ENCODE results near the gene PCLAF.
"Not testable (repeated sequence)": the region's sequence is repeated elsewhere in the genome, so short reads cannot be mapped to it uniquely, and the experiment has no call there.

Gene PCLAF

GRCh38 chr15:64369078-64369607 is 12.1 kb downstream of the PCLAF start:
- no peak for DNase-seq (ENCODE audit: low read depth in 2 of 2)

- DNase-seq (ENCODE audit: low read depth in 2 of 2) = no peak
Observed at GRCh38 chr15:64361259-64361658, 20.0 kb downstream of the PCLAF start.

- no peak for DNase-seq (ENCODE audit: low read depth in 2 of 2)
Observed at GRCh38 chr15:64356710-64357040, 24.6 kb downstream of the PCLAF start.

- peak; percentile 87 to 89 for DNase-seq (ENCODE audit: low read depth in 2 of 2)
Observed at GRCh38 chr15:64355944-64356709, 25.1 kb downstream of the PCLAF start, which contains the start of gene CSNK1G1. CSNK1G1 (minus strand) TSS chr15:64356173; CDS start chr15:64300499, 55,674 bp downstream.

- peak; percentile 17 to 24 for DNase-seq (ENCODE audit: low read depth in 2 of 2)
Observed at GRCh38 chr15:64355348-64355943, 25.8 kb downstream of the PCLAF start.

GRCh38 chr15:64354688-64355344 is 26.4 kb downstream of the PCLAF start:
- no peak for DNase-seq (ENCODE audit: low read depth in 2 of 2)

GRCh38 chr15:64351265-64351664 is 30.0 kb downstream of the PCLAF start:
- no peak for DNase-seq (ENCODE audit: low read depth in 2 of 2)

- no peak for DNase-seq (ENCODE audit: low read depth in 2 of 2)
Observed at GRCh38 chr15:64349375-64349774, 31.9 kb downstream of the PCLAF start.

- no peak for DNase-seq (ENCODE audit: low read depth in 2 of 2)
Observed at GRCh38 chr15:64348455-64348854, 32.8 kb downstream of the PCLAF start.

GRCh38 chr15:64346242-64346641 is 35.0 kb downstream of the PCLAF start:
- DNase-seq (ENCODE audit: low read depth in 2 of 2) = not testable (repeated sequence)

- no peak for DNase-seq (ENCODE audit: low read depth in 2 of 2)
Observed at GRCh38 chr15:64344651-64345294, 36.5 kb downstream of the PCLAF start.

GRCh38 chr15:64343841-64344240 is 37.4 kb downstream of the PCLAF start:
- no peak for DNase-seq (ENCODE audit: low read depth in 2 of 2)

- DNase-seq (ENCODE audit: low read depth in 2 of 2) = no peak
Observed at GRCh38 chr15:64343222-64343621, 38.0 kb downstream of the PCLAF start.

- no peak for DNase-seq (ENCODE audit: low read depth in 2 of 2)
Observed at GRCh38 chr15:64341961-64342360, 39.3 kb downstream of the PCLAF start.

GRCh38 chr15:64340355-64340754 is 40.9 kb downstream of the PCLAF start:
- DNase-seq (ENCODE audit: low read depth in 2 of 2) = no peak

- no peak for DNase-seq (ENCODE audit: low read depth in 2 of 2)
Observed at GRCh38 chr15:64337761-64338160, 43.5 kb downstream of the PCLAF start.

GRCh38 chr15:64333986-64334929 is 47.0 kb downstream of the PCLAF start:
- peak in 1 of 2 donors; percentile 12 for DNase-seq (ENCODE audit: low read depth in 2 of 2)

- no peak for DNase-seq (ENCODE audit: low read depth in 2 of 2)
Observed at GRCh38 chr15:64333516-64333915, 47.7 kb downstream of the PCLAF start.

GRCh38 chr15:64331668-64332067 is 49.6 kb downstream of the PCLAF start:
- not testable (repeated sequence) for DNase-seq (ENCODE audit: low read depth in 2 of 2)

- not testable (repeated sequence) for DNase-seq (ENCODE audit: low read depth in 2 of 2)
Observed at GRCh38 chr15:64326975-64327374, 54.3 kb downstream of the PCLAF start.

- not testable (repeated sequence) for DNase-seq (ENCODE audit: low read depth in 2 of 2)
Observed at GRCh38 chr15:64326458-64326857, 54.8 kb downstream of the PCLAF start.

Data from stimulated activated CD8-positive, alpha-beta memory T cell treated with anti-CD3 and anti-CD28 coated beads, Interleukin-2, amount 100 ng/mL, for 48 hours (primary cell).